PC-9 (cell line): ENCODE measurements around the gene TAMALIN. TPM values are rescaled to one million over a fixed set of nuclear protein-coding genes. Genes with fewer than 3 reads are reported as not detected.

Source experiments
- BruUV-seq: library from RNA; stranded (reverse); fragments of 400-500 nt; replicated peaks from 2 replicates; lab custom pipeline; 2021; lab: Mats Ljungman, UMichigan
- CTCF ChIA-PET: fragments of 300-600 bp; sonication (Branson Sonifier 250); formaldehyde crosslinking; loops from one replicate; lab custom pipeline; 2022; ENCODE audit warnings: antibody characterized with exemption; lab: Charles Lee
- POLR2A ChIA-PET: fragments of 300-600 bp; sonication (Branson Sonifier 250); formaldehyde crosslinking; loops from one replicate; lab custom pipeline; 2022; ENCODE audit warnings: antibody characterized with exemption; ENCODE audit not compliant: unreplicated experiment; lab: Charles Lee
- DNase-seq, 2 experiments: peaks; one replicate each; pipeline versions ENCODE4 v3.0.0 to v3.0.0-alpha.2; 2015 to 2022; ENCODE audit warnings: mixed read lengths in 1 of 2
- H2AFZ ChIP-seq: fragments of 200-600 bp; sonication (generic); 2 replicates; pipeline ENCODE4 v1.8.1; 2017; ENCODE audit warnings: antibody characterized with exemption
- H3F3A ChIP-seq: fragments of 200-600 bp; sonication (generic); 2 replicates; pipeline ENCODE4 v1.8.1; 2017; ENCODE audit warnings: antibody characterized with exemption, mild to moderate bottlenecking, low read depth; ENCODE audit not compliant: insufficient read depth
- H3K27ac ChIP-seq: fragments of 200-600 bp; sonication (generic); 2 replicates; pipeline ENCODE4 v1.6.1; 2016; ENCODE audit warnings: mixed run types
- H3K27me3 ChIP-seq: fragments of 200-600 bp; sonication (generic); 2 replicates; pipeline ENCODE4 v1.6.1; 2016; ENCODE audit warnings: low read depth, mixed run types; ENCODE audit not compliant: insufficient read depth
- H3K36me3 ChIP-seq: fragments of 200-600 bp; sonication (generic); 2 replicates; pipeline ENCODE4 v1.6.1; 2016; ENCODE audit warnings: low read depth, mixed run types
- H3K4me1 ChIP-seq: fragments of 200-600 bp; sonication (generic); replicated peaks from 2 replicates; pipeline ENCODE4 v1.6.1; 2016; ENCODE audit warnings: mixed run types; ENCODE audit not compliant: insufficient read depth
- H3K4me2 ChIP-seq: fragments of 200-600 bp; sonication (generic); 2 replicates; pipeline ENCODE4 v1.6.1; 2017; ENCODE audit warnings: mixed run types
- H3K4me3 ChIP-seq: fragments of 200-600 bp; sonication (generic); 2 replicates; pipeline ENCODE4 v1.6.1; 2016; ENCODE audit warnings: mixed run types
- H3K79me2 ChIP-seq: fragments of 200-600 bp; sonication (generic); 2 replicates; pipeline ENCODE4 v1.6.1; 2017; ENCODE audit warnings: low read depth, mixed run types
- H3K9me2 ChIP-seq: fragments of 200-600 bp; sonication (generic); 2 replicates; pipeline ENCODE4 v1.8.1; 2017; ENCODE audit warnings: mild to moderate bottlenecking; ENCODE audit not compliant: insufficient read depth
- H3K9me3 ChIP-seq: fragments of 200-600 bp; sonication (generic); 2 replicates; pipeline ENCODE4 v1.8.1; 2016; ENCODE audit warnings: low read depth; ENCODE audit not compliant: insufficient read depth
- H4K20me1 ChIP-seq: fragments of 200-600 bp; sonication (generic); 2 replicates; pipeline ENCODE4 v1.8.1; 2017; ENCODE audit not compliant: insufficient read depth
- CTCF ChIP-seq: fragments of 200-600 bp; sonication (generic); conservative IDR thresholded peaks from 2 replicates; pipeline ENCODE4 v1.6.1; 2017; ENCODE audit warnings: mixed run types, antibody characterized with exemption, mild to moderate bottlenecking, moderate library complexity
- EZH2 ChIP-seq: fragments of 200-600 bp; sonication (generic); IDR thresholded peaks from 2 replicates; pipeline ENCODE4 v1.8.0; 2017; ENCODE audit warnings: antibody characterized with exemption, low read depth
- intact Hi-C: fragments of 100-400 bp; cut with micrococcal nuclease; formaldehyde crosslinking; loops from one replicate; pipeline ENCODE4 v1.10.0; 2022; ENCODE audit not compliant: unreplicated experiment
- total RNA-seq: library from RNA; stranded (reverse); gene quantifications from 2 replicates; pipeline ENCODE4 v1.2.3, GENCODE V29; 2021

The TAMALIN gene
- total RNA-seq, 1 experiment from 2014 or later: not detected

DNA sequence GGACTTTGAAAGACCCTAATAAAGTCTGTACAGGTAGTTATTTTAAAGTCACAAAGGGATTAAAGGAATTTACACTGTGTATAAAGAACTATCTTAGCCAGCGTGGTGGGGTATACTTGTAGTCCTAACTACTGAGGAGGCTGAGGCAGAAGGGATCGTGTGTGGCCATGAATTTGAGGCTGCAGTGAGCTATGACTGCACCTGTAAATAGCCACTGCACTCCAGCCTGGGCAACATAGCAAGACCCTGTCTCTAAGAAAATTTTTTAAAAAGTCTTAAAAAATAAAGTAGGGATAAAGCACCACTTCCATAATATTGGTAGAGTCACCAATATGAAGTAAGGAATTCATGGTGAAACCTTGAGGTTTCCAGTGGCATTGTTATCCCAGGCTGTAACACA is 37.1 kb upstream of the TAMALIN start:
- Histone ChIP-seq H3K9me2 (no peaks in the 10 kb centered on the region), H3F3A (no peaks in the 10 kb centered on the region), H4K20me1 (peaks cover 20% of the 10 kb centered on the region), H3K4me1 (0 out of 2 replicates have a peak, but pooled peaks cover 3% of the 10 kb centered on the region), H3K27ac (no peak overlapping the region), H3K4me2 (no peak overlapping the region), H2AFZ (no peak overlapping the region), H3K36me3 (no peaks in the 10 kb centered on the region), H3K9me3 (no peaks in the 10 kb centered on the region), H3K4me3 (no peak overlapping the region), H3K79me2 (no peaks in the 10 kb centered on the region), H3K27me3 (no peaks in the 10 kb centered on the region)
- ChIA-PET POLR2A (no interaction called here), CTCF (no interaction called here)
- DNase-seq: no peak
- no TSS peak for BruUV-seq
- intact Hi-C loops: no loop called here
- TF ChIP-seq EZH2 (no peak), CTCF (no peak)

- ChIA-PET POLR2A (no interaction called here), CTCF (no interaction called here)
- H3F3A ChIP-seq: no peaks in the 10 kb centered on the region
- no peaks in the 10 kb centered on the region for H3K36me3 ChIP-seq
- H3K79me2 ChIP-seq: no peaks in the 10 kb centered on the region
- H3K4me1 ChIP-seq: 0 out of 2 replicates have a peak, but pooled peaks cover 3% of the 10 kb centered on the region
- no peaks in the 10 kb centered on the region for H3K9me2 ChIP-seq
- H3K9me3 ChIP-seq: no peaks in the 10 kb centered on the region
- TF ChIP-seq EZH2 (no peak), CTCF (0 out of 2 replicates have a peak, but pooled peaks have one; percentile 39)
- no peak overlapping the region for H3K4me2 ChIP-seq
- no peak overlapping the region for H3K27ac ChIP-seq
- intact Hi-C loops: no loop called here
- no TSS peak for BruUV-seq
- no peak overlapping the region for H2AFZ ChIP-seq
- no peak for DNase-seq
- no peaks in the 10 kb centered on the region for H3K27me3 ChIP-seq
- peaks cover 22% of the 10 kb centered on the region for H4K20me1 ChIP-seq
- H3K4me3 ChIP-seq: no peak overlapping the region
These were observed 35.7 kb upstream of the TAMALIN start for GRCh38 chr12:51970904-51971646.

- Histone ChIP-seq H3K36me3 (no peaks in the 10 kb centered on the region), H3K79me2 (no peaks in the 10 kb centered on the region), H3K4me2 (no peak overlapping the region), H3K9me2 (no peaks in the 10 kb centered on the region), H4K20me1 (peaks cover 22% of the 10 kb centered on the region), H3F3A (no peaks in the 10 kb centered on the region), H3K4me3 (no peak overlapping the region), H3K9me3 (no peaks in the 10 kb centered on the region), H3K4me1 (0 out of 2 replicates have a peak, but pooled peaks cover 3% of the 10 kb centered on the region), H2AFZ (no peak overlapping the region), H3K27me3 (no peaks in the 10 kb centered on the region), H3K27ac (no peak overlapping the region)
- intact Hi-C loops: no loop called here
- POLR2A ChIA-PET: interaction anchor here (0.9 kb wide), 1 partner anchor 10 kb away, joined by 6 read pairs; no protein-coding TSS in a partner anchor
- CTCF ChIA-PET: interaction anchor here (0.7 kb wide), 1 partner anchor 20 kb away, joined by 3 read pairs; the partner anchor contains the start of gene ACVR1B
- TF ChIP-seq CTCF: no peak
- no peak for TF ChIP-seq EZH2
- no peak for DNase-seq
- BruUV-seq: no TSS peak
These were observed 34.9 kb upstream of the TAMALIN start for GRCh38 chr12:51971679-51972421.
